ENCODE measurements around the gene B9D2. TPM values are rescaled to one million over a fixed set of nuclear protein-coding genes. Genes with fewer than 3 reads are reported as not detected.

Gene B9D2
- total RNA-seq, 2 experiments from 2014 or later, result 4.7 to 5.1 TPM

DNA sequence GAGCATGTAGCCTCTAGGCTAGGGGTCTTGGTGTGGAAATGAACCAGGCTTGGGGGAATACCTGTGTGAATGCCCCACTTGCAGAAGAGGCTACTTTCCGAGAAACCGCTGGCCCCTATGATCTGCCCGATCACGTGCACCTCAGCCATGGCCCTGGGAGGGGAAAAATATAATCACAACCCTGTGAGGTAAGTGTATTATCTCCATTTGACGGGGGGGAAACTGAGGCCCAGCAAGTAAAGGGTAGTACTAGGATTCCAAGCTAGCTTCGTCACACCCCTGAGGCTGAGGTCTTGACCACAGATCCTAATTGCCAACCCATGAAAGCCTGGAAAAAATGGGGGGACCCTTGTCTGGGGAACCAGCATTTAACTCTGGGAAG, 587 bp downstream of the B9D2 start:
- Mint-ChIP-seq H3K9me3 (no peaks in the 10 kb centered on the region), H3K27me3 (no peaks in the 10 kb centered on the region), H3K4me3 (peak overlapping the region; percentile 91), H3K36me3 (no peaks in the 10 kb centered on the region), H3K4me1 (ENCODE audit: low read depth) (peaks cover 18% of the 10 kb centered on the region), H3K27ac (peak overlapping the region; percentile 92)
- CTCF ChIA-PET, result interaction anchor here (1.2 to 4.7 kb wide), 4 partner anchors 10 to 219 kb away, joined by 3 to 69 read pairs (median 9); partner anchors contain the start of genes DMAC2 and TGFB1
- POLR2A ChIA-PET, result interaction anchor here (0.6 to 1.9 kb wide), 8 partner anchors 8 to 830 kb away, joined by 3 to 21 read pairs (median 6); partner anchors contain the start of genes ACTMAP, DMAC2 and HNRNPUL1
- DNase-seq, result no peak
- intact Hi-C loops (cut with micrococcal nuclease), result loop anchor here (1.0 to 5.0 kb wide), 3 partner anchors 8 to 1016 kb away; partner anchors contain the start of genes C19orf47, PLD3 and ZNF574

DNA sequence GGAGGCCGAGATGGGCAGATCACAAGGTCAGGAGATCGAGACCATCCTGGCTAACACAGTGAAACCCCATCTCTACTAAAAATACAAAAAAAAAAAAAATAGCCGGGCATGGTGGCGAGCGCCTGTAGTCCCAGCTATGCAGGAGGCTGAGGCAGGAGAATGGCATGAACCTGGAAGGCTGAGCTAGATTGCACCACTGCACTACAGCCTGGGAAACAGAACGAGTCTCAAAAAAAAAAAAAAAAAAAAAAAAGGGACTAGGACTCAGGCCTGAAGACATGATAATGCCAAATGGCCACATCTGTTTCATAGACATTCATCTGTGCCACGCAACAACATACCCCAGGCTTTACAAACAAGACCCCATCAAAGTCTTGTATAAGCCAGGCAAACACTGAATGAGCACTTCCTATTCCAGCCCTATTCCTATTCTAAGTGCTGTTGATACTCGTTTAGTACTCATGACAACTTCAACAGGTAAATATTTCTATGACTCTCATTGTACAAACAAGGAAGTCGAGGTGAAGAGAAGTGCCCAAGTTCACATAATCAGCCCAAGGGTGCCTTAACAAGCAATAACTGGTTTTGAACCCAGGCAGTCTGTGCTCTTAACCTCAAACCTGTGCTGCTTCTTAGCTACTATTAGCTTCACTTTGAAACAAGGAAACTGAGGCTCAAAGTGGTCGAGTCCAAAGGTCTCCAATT, 1.7 kb downstream of the B9D2 start:
- Mint-ChIP-seq H3K9me3 (no peaks in the 10 kb centered on the region), H3K4me3 (no peak overlapping the region), H3K27ac (peak overlapping the region; percentile 8), H3K4me1 (ENCODE audit: low read depth) (peaks cover 28% of the 10 kb centered on the region), H3K36me3 (no peaks in the 10 kb centered on the region), H3K27me3 (no peaks in the 10 kb centered on the region)
- DNase-seq, result no peak
- ChIA-PET CTCF (interaction anchor here (3.0 to 4.7 kb wide), 2 partner anchors 9 to 77 kb away, joined by 15 to 69 read pairs; partner anchors contain the start of genes DMAC2 and TGFB1), POLR2A (interaction anchor here (1.0 kb wide), 1 partner anchor 35 kb away, joined by 6 read pairs; no protein-coding TSS in a partner anchor)
- intact Hi-C loops (cut with micrococcal nuclease), result loop anchor here (5.0 kb wide), 2 partner anchors 715 to 1015 kb away; partner anchors contain the start of genes C19orf47, PLD3 and ZNF574

DNA sequence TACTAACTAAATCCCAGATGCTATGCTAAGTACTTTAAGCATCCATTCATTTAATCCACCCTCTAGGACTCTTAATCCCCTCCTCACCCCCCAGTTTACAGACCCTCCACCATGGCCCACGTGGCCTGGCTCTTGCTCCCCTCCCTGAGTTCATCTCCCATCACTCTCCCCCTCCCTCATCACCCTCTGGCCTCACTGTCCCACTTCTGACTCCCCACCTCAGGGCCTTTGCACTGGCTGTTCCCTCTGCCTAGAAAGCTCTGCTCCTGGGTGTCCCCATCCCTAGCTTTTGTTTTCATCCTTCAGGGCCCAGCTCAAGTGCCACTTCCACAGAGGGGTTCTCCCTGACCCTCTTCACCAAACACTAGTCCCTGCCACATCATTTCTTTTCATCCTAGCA, 4.2 kb downstream of the B9D2 start:
- DNase-seq, result no peak
- CTCF ChIA-PET, result no interaction called here
- POLR2A ChIA-PET, result no interaction called here
- H3K9me3 Mint-ChIP-seq, result no peaks in the 10 kb centered on the region
- no peaks in the 10 kb centered on the region for H3K36me3 Mint-ChIP-seq
- H3K27me3 Mint-ChIP-seq, result no peaks in the 10 kb centered on the region
- peaks cover 48% of the 10 kb centered on the region for H3K4me1 Mint-ChIP-seq (ENCODE audit: low read depth)
- no peak overlapping the region for H3K27ac Mint-ChIP-seq
- H3K4me3 Mint-ChIP-seq, result no peak overlapping the region
- intact Hi-C loops (cut with micrococcal nuclease), result loop anchor here (5.0 kb wide), 2 partner anchors 718 to 1012 kb away; partner anchors contain the start of genes C19orf47, PLD3 and ZNF574

GRCh38 chr19:41357746-41358145, 6.2 kb downstream of the B9D2 start:
- POLR2A ChIA-PET, result no interaction called here
- CTCF ChIA-PET, result interaction anchor here (0.5 to 0.6 kb wide), 2 partner anchors 152 to 208 kb away, joined by 3 read pairs; no protein-coding TSS in a partner anchor
- DNase-seq, result no peak
- H3K4me3 Mint-ChIP-seq, result peak overlapping the region; percentile 16
- no peaks in the 10 kb centered on the region for H3K9me3 Mint-ChIP-seq
- H3K27ac Mint-ChIP-seq, result peak overlapping the region; percentile 86
- intact Hi-C loops (cut with micrococcal nuclease), result no loop called here
- H3K36me3 Mint-ChIP-seq, result peaks cover 6% of the 10 kb centered on the region
- H3K4me1 Mint-ChIP-seq (ENCODE audit: low read depth), result peaks cover 45% of the 10 kb centered on the region
- no peaks in the 10 kb centered on the region for H3K27me3 Mint-ChIP-seq

GRCh38 chr19:41356984-41357739, 6.8 kb downstream of the B9D2 start:
- Mint-ChIP-seq H3K4me1 (ENCODE audit: low read depth) (peaks cover 40% of the 10 kb centered on the region), H3K27ac (peak overlapping the region; percentile 86), H3K27me3 (no peaks in the 10 kb centered on the region), H3K36me3 (peaks cover 6% of the 10 kb centered on the region), H3K4me3 (peak overlapping the region; percentile 31), H3K9me3 (no peaks in the 10 kb centered on the region)
- CTCF ChIA-PET, result interaction anchor here (1.2 kb wide), 1 partner anchor 30 kb away, joined by 3 read pairs; no protein-coding TSS in a partner anchor
- POLR2A ChIA-PET, result interaction anchor here (0.6 to 1.4 kb wide), 3 partner anchors 9 to 42 kb away, joined by 3 to 4 read pairs (median 4); no protein-coding TSS in a partner anchor
- intact Hi-C loops (cut with micrococcal nuclease), result no loop called here
- peak; percentile 60 for DNase-seq

- H3K27ac Mint-ChIP-seq, result peak overlapping the region; percentile 86
- H3K4me1 Mint-ChIP-seq (ENCODE audit: low read depth), result peaks cover 43% of the 10 kb centered on the region
- intact Hi-C loops (cut with micrococcal nuclease), result loop anchor here (1.0 kb wide), 1 partner anchor 7 kb away; no protein-coding TSS in a partner anchor
- H3K27me3 Mint-ChIP-seq, result no peaks in the 10 kb centered on the region
- H3K9me3 Mint-ChIP-seq, result no peaks in the 10 kb centered on the region
- CTCF ChIA-PET, result interaction anchor here (1.1 to 6.1 kb wide), 3 partner anchors 9 to 152 kb away, joined by 3 to 69 read pairs (median 6); partner anchors contain the start of gene B9D2
- H3K4me3 Mint-ChIP-seq, result peak overlapping the region; percentile 38
- H3K36me3 Mint-ChIP-seq, result peaks cover 16% of the 10 kb centered on the region
- POLR2A ChIA-PET, result interaction anchor here (1.4 to 1.6 kb wide), 2 partner anchors 8 to 28 kb away, joined by 4 to 11 read pairs; partner anchors contain the start of gene B9D2
- DNase-seq, result peak; percentile 13
Observed at GRCh38 chr19:41355802-41356201, 8.1 kb downstream of the B9D2 start.

DNA sequence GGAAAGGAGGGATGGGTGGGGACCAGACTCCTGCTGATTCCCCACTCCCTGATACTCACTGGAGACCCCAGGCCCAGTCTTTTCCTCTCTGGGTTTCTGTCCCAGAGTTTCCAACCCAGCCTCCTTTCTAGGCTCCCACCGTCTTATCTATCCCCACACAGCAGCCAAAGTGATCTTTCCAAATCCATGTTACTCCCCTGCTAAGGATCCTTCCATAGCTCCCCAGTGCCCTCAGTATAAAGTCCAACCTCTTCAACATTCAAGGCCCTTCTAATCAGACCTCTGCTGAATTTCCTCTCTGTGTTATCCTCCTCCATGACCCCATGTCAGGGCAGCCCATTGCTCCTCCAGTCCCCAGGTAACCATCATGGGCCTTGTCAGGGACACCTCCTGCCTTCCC, 8.9 kb downstream of the B9D2 start:
- Mint-ChIP-seq H3K4me1 (ENCODE audit: low read depth) (peaks cover 45% of the 10 kb centered on the region), H3K9me3 (no peaks in the 10 kb centered on the region)

GRCh38 chr19:41354343-41354953, 9.5 kb downstream of the B9D2 start:
- Mint-ChIP-seq H3K27me3 (no peaks in the 10 kb centered on the region), H3K27ac (peak overlapping the region; percentile 94), H3K4me1 (ENCODE audit: low read depth) (peaks cover 50% of the 10 kb centered on the region), H3K36me3 (peaks cover 20% of the 10 kb centered on the region), H3K4me3 (peak overlapping the region; percentile 81), H3K9me3 (no peaks in the 10 kb centered on the region)
- intact Hi-C loops (cut with micrococcal nuclease), result loop anchor here (5.0 kb wide), 2 partner anchors 152 to 193 kb away; no protein-coding TSS in a partner anchor
- CTCF ChIA-PET, result interaction anchor here (0.8 to 6.1 kb wide), 2 partner anchors 10 to 61 kb away, joined by 3 to 69 read pairs; partner anchors contain the start of gene B9D2
- POLR2A ChIA-PET, result interaction anchor here (1.6 kb wide), 1 partner anchor 9 kb away, joined by 11 read pairs; the partner anchor contains the start of gene B9D2
- DNase-seq, result no peak

More for the DNA sequence above, 8.9 kb downstream of the B9D2 start:
- intact Hi-C loops (cut with micrococcal nuclease), result loop anchor here (1.0 kb wide), 1 partner anchor 8 kb away; no protein-coding TSS in a partner anchor
- peak overlapping the region; percentile 86 for H3K27ac Mint-ChIP-seq
- ChIA-PET CTCF (interaction anchor here (0.8 to 6.1 kb wide), 3 partner anchors 9 to 151 kb away, joined by 3 to 69 read pairs (median 6); partner anchors contain the start of gene B9D2), POLR2A (interaction anchor here (1.6 kb wide), 1 partner anchor 9 kb away, joined by 11 read pairs; the partner anchor contains the start of gene B9D2)
- DNase-seq, result no peak
- H3K36me3 Mint-ChIP-seq, result peaks cover 16% of the 10 kb centered on the region
- H3K27me3 Mint-ChIP-seq, result no peaks in the 10 kb centered on the region
- peak overlapping the region; percentile 27 for H3K4me3 Mint-ChIP-seq

GRCh38 chr19:41353466-41354342, 10.2 kb downstream of the B9D2 start, which contains the start of gene TGFB1:
Gene TGFB1, minus strand, starts transcription at chr19:41353922. Its CDS starts 878 bp downstream, at chr19:41353044.
- H3K4me3 Mint-ChIP-seq, result peak within 1 kb of the TSS; percentile 95
- ChIA-PET CTCF (interaction anchor here (0.6 to 6.1 kb wide), 9 partner anchors 11 to 1207 kb away, joined by 3 to 69 read pairs (median 6); partner anchors contain the start of genes B9D2, DMAC2 and HNRNPUL1), POLR2A (interaction anchor here (0.8 to 6.6 kb wide), 5 partner anchors 10 to 195 kb away, joined by 3 to 43 read pairs (median 18); partner anchors contain the start of genes B9D2 and HNRNPUL1)
- H3K9me3 Mint-ChIP-seq, result no peaks in the 10 kb centered on the region
- H3K36me3 Mint-ChIP-seq, result peaks cover 25% of the 10 kb centered on the region
- peaks cover 58% of the 10 kb centered on the region for H3K4me1 Mint-ChIP-seq (ENCODE audit: low read depth)
- no peaks in the 10 kb centered on the region for H3K27me3 Mint-ChIP-seq
- intact Hi-C loops (cut with micrococcal nuclease), result loop anchor here (2.0 to 5.0 kb wide), 3 partner anchors 43 to 194 kb away; partner anchors contain the start of genes BCKDHA and EXOSC5
- peak; percentile 94 for DNase-seq
- H3K27ac Mint-ChIP-seq, result peak within 1 kb of the TSS; percentile 94

Measured in activated CD4-positive, alpha-beta memory T cell treated with anti-CD3 and anti-CD28 coated beads for 36 hours (primary cell).